Keratinocyte (primary cell): Measurements from ENCODE around the gene LIN7A. TPM values are rescaled to one million over a fixed set of nuclear protein-coding genes. Genes with fewer than 3 reads are reported as not detected.

ENCODE experiments used
- DNase-seq: peaks from one replicate; pipeline ENCODE4 v3.0.0-alpha.2; 2011; ENCODE audit warnings: low read depth, missing footprints, low spot score
- FAIRE-seq: peaks from 2 replicates; lab custom pipeline; 2011; peaks lifted over from hg19 to GRCh38; lab: Jason Lieb, UNC
- H2AFZ ChIP-seq: 2 replicates; pipeline ENCODE4 v1.6.0; 2012; ENCODE audit warnings: low read length, control low read depth, inconsistent platforms; ENCODE audit not compliant: control insufficient read depth
- H3K27ac ChIP-seq: 2 replicates; pipeline ENCODE4 v1.5.1; 2011; ENCODE audit warnings: low read length; ENCODE audit not compliant: control insufficient read depth, insufficient read depth
- H3K27me3 ChIP-seq: 3 replicates; pipeline ENCODE4 v1.6.0; 2011; ENCODE audit warnings: low read length; ENCODE audit not compliant: control insufficient read depth, insufficient read depth; ENCODE audit errors: extremely low read depth
- H3K36me3 ChIP-seq, 2 experiments: 2 replicates in 1 of 2; 3 replicates in 1 of 2; pipeline ENCODE4 v1.5.1; 2011; ENCODE audit warnings: low read length in 2 of 2, mild to moderate bottlenecking in 1 of 2; ENCODE audit not compliant: control insufficient read depth in 2 of 2, insufficient read depth in 2 of 2; ENCODE audit errors: extremely low read depth in 1 of 2
- H3K4me1 ChIP-seq: 3 replicates; pipeline ENCODE4 v1.5.1; 2011; ENCODE audit warnings: low read length; ENCODE audit not compliant: control insufficient read depth, insufficient read depth; ENCODE audit errors: extremely low read depth
- H3K4me2 ChIP-seq: 3 replicates; pipeline ENCODE4 v1.6.0; 2011; ENCODE audit warnings: low read depth, low read length; ENCODE audit not compliant: control insufficient read depth, insufficient read depth; ENCODE audit errors: extremely low read depth
- H3K4me3 ChIP-seq, 3 experiments: fragments of 200-600 bp in 1 of 3; sonication (generic) in 1 of 3; 2 replicates in 2 of 3; 3 replicates in 1 of 3; pipeline ENCODE4 v1.5.1; 2011 to 2016; ENCODE audit warnings: low read length in 3 of 3, mild to moderate bottlenecking in 3 of 3, control low read depth in 2 of 3, inconsistent platforms in 1 of 3, low read depth in 1 of 3, mixed read lengths in 1 of 3, mixed run types in 1 of 3, moderate library complexity in 1 of 3; ENCODE audit not compliant: control insufficient read depth in 2 of 3, insufficient read depth in 2 of 3; ENCODE audit errors: extremely low read depth in 1 of 3
- H3K79me2 ChIP-seq: 2 replicates; pipeline ENCODE4 v1.6.0; 2012; ENCODE audit warnings: low read length; ENCODE audit not compliant: control insufficient read depth, insufficient read depth
- H3K9ac ChIP-seq: 3 replicates; pipeline ENCODE4 v1.6.0; 2011; ENCODE audit warnings: low read length; ENCODE audit not compliant: control insufficient read depth, insufficient read depth; ENCODE audit errors: extremely low read depth
- H3K9me1 ChIP-seq: 3 replicates; pipeline ENCODE4 v1.6.0; 2011; ENCODE audit warnings: low read length; ENCODE audit not compliant: control insufficient read depth, insufficient read depth; ENCODE audit errors: extremely low read depth
- H3K9me3 ChIP-seq: 2 replicates; pipeline ENCODE4 v1.5.1; 2012; ENCODE audit warnings: low read depth, low read length; ENCODE audit not compliant: control insufficient read depth
- H4K20me1 ChIP-seq: 3 replicates; pipeline ENCODE4 v1.6.0; 2011; ENCODE audit warnings: low read length; ENCODE audit not compliant: control insufficient read depth, insufficient read depth; ENCODE audit errors: extremely low read depth
- EZH2 ChIP-seq: IDR thresholded peaks from one replicate; pipeline ENCODE4 v1.6.1; 2012; ENCODE audit warnings: inconsistent platforms, mild to moderate bottlenecking, low read length, moderate library complexity
- dilution Hi-C: fragments of 300-500 bp; cut with MboI; formaldehyde crosslinking; loops from one replicate; pipeline ENCODE4 v1.7.0; 2020; ENCODE audit warnings: low sequenced_read_pairs; ENCODE audit not compliant: extremely low pct_ligation_motif_present
- polyA plus RNA-seq, 5 experiments: library from polyadenylated mRNA; depleted of rRNA in 3 of 5; stranded (reverse) in 3 of 5; stranded (forward) in 1 of 5; unstranded in 1 of 5; fragments of >200 nt; gene quantifications; 1 replicate in 1 of 5; 2 replicates in 3 of 5; 3 replicates in 1 of 5; pipeline versions ENCODE4 v1.2.1 to v1.2.3, GENCODE V29; 2011 to 2012; ENCODE audit warnings: missing spikeins in 2 of 5, low read depth in 1 of 5, low replicate concordance in 1 of 5
- TF ChIP-seq, protein P1 (sequence below), 3 experiments: IDR thresholded peaks in 1 of 3; conservative IDR thresholded peaks in 1 of 3; optimal IDR thresholded peaks in 1 of 3; 2 replicates in 2 of 3; 3 replicates in 1 of 3; pipeline versions ENCODE3 to v1.5.1; 2011; ENCODE audit warnings: low read length in 3 of 3, mild to moderate bottlenecking in 3 of 3, moderate library complexity in 2 of 3, control low read depth in 1 of 3, inconsistent platforms in 1 of 3; ENCODE audit not compliant: insufficient read depth in 2 of 3; ENCODE audit errors: extremely low read depth in 1 of 3

LIN7A gene
- polyA plus RNA-seq, 1 donor (not counting 4 experiments of a cell fraction or from before 2014, with no cell fraction given): not detected

DNA sequence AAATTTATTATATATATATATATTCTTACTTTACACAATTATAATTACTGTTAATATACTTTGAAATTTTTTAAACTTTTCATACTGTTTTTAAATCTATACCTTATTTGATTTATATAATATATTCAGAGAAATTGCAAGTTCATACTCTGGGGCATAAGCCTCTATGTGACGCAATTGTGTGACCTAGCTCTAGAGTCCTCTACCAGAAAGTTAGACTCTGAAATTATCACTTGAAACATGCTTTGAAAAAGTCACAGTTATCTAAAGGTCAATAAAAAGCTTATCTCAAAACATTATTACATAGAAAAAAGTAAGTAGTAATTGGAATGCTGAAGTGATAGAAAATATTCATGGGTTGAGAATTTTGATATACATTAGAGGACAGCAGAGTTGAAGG is 93.8 kb downstream of the LIN7A start:
- Histone ChIP-seq H3K9ac (no peak overlapping the region), H3K79me2 (no peaks in the 10 kb centered on the region), H3K9me1 (no peaks in the 10 kb centered on the region), H4K20me1 (no peaks in the 10 kb centered on the region), H3K9me3 (no peaks in the 10 kb centered on the region), H2AFZ (no peak overlapping the region), H3K27ac (no peak overlapping the region), H3K4me1 (no peaks in the 10 kb centered on the region), H3K36me3 (no peaks in the 10 kb centered on the region), H3K4me2 (no peak overlapping the region), H3K4me3 (no peak overlapping the region), H3K27me3 (no peaks in the 10 kb centered on the region)
- no peak for TF ChIP-seq EZH2
- TF ChIP-seq, protein P1, sequence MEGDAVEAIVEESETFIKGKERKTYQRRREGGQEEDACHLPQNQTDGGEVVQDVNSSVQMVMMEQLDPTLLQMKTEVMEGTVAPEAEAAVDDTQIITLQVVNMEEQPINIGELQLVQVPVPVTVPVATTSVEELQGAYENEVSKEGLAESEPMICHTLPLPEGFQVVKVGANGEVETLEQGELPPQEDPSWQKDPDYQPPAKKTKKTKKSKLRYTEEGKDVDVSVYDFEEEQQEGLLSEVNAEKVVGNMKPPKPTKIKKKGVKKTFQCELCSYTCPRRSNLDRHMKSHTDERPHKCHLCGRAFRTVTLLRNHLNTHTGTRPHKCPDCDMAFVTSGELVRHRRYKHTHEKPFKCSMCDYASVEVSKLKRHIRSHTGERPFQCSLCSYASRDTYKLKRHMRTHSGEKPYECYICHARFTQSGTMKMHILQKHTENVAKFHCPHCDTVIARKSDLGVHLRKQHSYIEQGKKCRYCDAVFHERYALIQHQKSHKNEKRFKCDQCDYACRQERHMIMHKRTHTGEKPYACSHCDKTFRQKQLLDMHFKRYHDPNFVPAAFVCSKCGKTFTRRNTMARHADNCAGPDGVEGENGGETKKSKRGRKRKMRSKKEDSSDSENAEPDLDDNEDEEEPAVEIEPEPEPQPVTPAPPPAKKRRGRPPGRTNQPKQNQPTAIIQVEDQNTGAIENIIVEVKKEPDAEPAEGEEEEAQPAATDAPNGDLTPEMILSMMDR (optimal IDR thresholded peaks at IDR 0.05 in 1 of 3, IDR thresholded peaks at IDR 0.05 in 1 of 3, conservative IDR thresholded peaks at IDR 0.05 in 1 of 3; ENCODE audit: extremely low read depth in 1 of 3, insufficient read depth in 2 of 3, low read length in 3 of 3): no peak
- FAIRE-seq (no peak), DNase-seq (no peak)
- dilution Hi-C loops: no loop called here

DNA sequence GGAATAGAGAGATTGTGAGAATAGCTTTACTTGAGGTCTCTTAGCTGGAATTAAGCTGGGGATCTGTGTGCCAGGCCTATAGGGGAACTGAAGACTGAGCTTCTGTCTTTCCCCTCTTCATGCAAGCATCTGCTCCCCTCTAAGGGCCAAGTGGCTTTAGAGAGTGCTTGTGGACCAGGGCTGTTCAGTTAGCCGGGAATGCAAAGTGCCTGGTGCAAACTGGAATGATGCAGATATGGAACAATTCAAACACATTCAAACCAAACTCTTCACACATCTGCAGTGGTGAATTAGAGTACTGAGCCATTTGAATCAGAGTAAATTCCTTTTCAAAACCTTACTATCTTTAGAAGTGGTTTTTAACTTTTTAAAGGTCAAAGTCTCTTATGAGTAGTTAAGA is 99.0 kb downstream of the LIN7A start:
- dilution Hi-C loops: no loop called here

More for the DNA sequence above, 99.0 kb downstream of the LIN7A start:
- no peaks in the 10 kb centered on the region for H4K20me1 ChIP-seq
- DNase-seq: no peak
- no peak overlapping the region for H3K4me2 ChIP-seq
- no peak overlapping the region for H3K4me3 ChIP-seq
- H3K9ac ChIP-seq: no peak overlapping the region
- H3K27me3 ChIP-seq: no peaks in the 10 kb centered on the region
- no peak for FAIRE-seq
- H3K79me2 ChIP-seq: no peaks in the 10 kb centered on the region
- no peak overlapping the region for H3K27ac ChIP-seq
- H3K4me1 ChIP-seq: no peaks in the 10 kb centered on the region
- H2AFZ ChIP-seq: no peak overlapping the region
- H3K36me3 ChIP-seq: no peaks in the 10 kb centered on the region
- no peaks in the 10 kb centered on the region for H3K9me1 ChIP-seq
- TF ChIP-seq, protein P1 (optimal IDR thresholded peaks at IDR 0.05 in 1 of 3, IDR thresholded peaks at IDR 0.05 in 1 of 3, conservative IDR thresholded peaks at IDR 0.05 in 1 of 3; ENCODE audit: extremely low read depth in 1 of 3, insufficient read depth in 2 of 3, low read length in 3 of 3): no peak
- no peak for TF ChIP-seq EZH2
- no peaks in the 10 kb centered on the region for H3K9me3 ChIP-seq
